Fibroblast of skin of right quadriceps (primary cell): ENCODE data around the gene XIRP2.
A peak's percentile ranks its signal among the peaks of the same experiment; 100 is the strongest.

Experiments used
- DNase-seq: peaks from one replicate; pipeline ENCODE4 v3.0.0-alpha.2; 2013

XIRP2 gene

GRCh38 chr2:167294776-167295140, 406.5 kb downstream of the XIRP2 start:
- peak; percentile 5 for DNase-seq

DNA sequence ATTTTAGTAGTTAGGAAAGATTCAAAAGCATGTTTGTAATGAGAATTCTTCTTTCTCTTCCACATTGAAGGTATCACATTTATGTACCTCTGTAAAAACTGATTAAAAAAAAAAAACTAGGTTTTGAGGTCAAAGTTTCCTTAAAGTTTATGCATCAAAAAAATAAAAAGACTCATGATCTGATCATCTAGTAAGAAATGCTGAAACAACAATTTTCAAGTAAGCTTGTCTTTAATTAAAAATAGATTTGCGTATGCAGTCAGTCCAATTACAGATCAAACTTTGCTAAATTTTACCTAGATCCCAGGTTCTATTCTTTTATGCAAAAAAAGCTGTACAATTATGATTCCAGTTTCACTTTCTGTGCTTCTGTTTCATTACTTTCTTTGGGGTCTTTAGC, 409.0 kb downstream of the XIRP2 start:
- DNase-seq, result no peak

DNA sequence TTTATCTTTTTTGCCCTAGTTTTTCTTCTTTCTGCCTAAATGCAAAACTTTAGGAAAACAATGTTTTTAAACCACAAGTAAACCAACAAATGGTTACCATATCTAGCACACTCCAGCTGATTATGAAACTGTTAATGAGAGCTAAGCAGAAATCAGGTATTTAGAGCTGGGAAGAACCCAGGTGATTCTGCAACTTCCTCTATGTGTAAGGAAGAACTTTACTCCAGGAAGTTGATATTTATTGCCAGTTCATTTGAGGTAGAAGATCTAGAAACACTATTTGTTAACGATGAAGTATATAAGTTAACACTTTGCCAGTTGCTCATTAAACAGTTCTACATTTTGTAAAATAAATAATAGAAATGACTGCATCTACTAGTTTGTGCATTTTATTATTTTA, 409.7 kb downstream of the XIRP2 start:
- no peak for DNase-seq
